Hepatocyte (in vitro differentiated cells): ENCODE results near the gene LARP4.

ENCODE experiments used
- EZH2 ChIP-seq: fragments of 200-600 bp; sonication (generic); IDR thresholded peaks from 2 replicates; pipeline ENCODE4 v1.6.1; 2016; ENCODE audit warnings: antibody characterized with exemption, mild to moderate bottlenecking, borderline replicate concordance
- TF ChIP-seq, protein P1 (sequence below): fragments of 200-600 bp; sonication (generic); IDR thresholded peaks from 2 replicates; pipeline ENCODE4 v1.5.1; 2016; ENCODE audit warnings: antibody characterized with exemption, mild to moderate bottlenecking; ENCODE audit not compliant: poor library complexity

DNA sequence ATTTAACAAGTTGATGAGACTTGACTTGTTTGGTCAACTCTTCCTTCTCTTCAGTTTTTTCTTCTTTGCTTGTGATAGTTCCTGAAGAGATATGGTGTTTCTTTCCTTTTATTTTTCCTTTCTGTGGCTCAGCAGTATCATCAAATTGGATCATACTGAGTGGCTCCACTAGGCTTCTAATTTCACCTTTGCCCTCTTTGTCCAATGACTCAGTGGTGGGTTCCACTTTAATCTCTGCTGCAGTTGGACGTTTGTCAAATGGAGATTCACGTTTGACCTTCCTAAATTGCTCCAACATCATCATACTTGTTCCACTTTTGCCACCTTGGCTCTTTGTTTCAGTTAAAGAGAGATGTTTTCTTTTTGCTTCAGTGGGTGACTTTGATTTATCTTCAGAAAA lies 45.8 kb upstream of the LARP4 start:
- TF ChIP-seq, protein P1, sequence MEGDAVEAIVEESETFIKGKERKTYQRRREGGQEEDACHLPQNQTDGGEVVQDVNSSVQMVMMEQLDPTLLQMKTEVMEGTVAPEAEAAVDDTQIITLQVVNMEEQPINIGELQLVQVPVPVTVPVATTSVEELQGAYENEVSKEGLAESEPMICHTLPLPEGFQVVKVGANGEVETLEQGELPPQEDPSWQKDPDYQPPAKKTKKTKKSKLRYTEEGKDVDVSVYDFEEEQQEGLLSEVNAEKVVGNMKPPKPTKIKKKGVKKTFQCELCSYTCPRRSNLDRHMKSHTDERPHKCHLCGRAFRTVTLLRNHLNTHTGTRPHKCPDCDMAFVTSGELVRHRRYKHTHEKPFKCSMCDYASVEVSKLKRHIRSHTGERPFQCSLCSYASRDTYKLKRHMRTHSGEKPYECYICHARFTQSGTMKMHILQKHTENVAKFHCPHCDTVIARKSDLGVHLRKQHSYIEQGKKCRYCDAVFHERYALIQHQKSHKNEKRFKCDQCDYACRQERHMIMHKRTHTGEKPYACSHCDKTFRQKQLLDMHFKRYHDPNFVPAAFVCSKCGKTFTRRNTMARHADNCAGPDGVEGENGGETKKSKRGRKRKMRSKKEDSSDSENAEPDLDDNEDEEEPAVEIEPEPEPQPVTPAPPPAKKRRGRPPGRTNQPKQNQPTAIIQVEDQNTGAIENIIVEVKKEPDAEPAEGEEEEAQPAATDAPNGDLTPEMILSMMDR: no peak
- TF ChIP-seq EZH2: no peak
